ENCODE results near the gene ADAM33. TPM values are rescaled to one million over a fixed set of nuclear protein-coding genes. Genes with fewer than 3 reads are reported as not detected.

ADAM33 gene
- total RNA-seq, 1 experiment from 2014 or later = not detected

- Histone ChIP-seq H3K4me1 (ENCODE audit: control insufficient read depth in 1 of 2, insufficient read depth in 2 of 2, low read length in 2 of 2) (no peaks in the 10 kb centered on the region), H2AFZ (ENCODE audit: low read depth, low read length, poor library complexity, severe bottlenecking) (no peak overlapping the region), H3K27me3 (ENCODE audit: insufficient read depth, low read length) (no peaks in the 10 kb centered on the region), H3K9me3 (ENCODE audit: control insufficient read depth in 1 of 2, insufficient read depth in 1 of 2, low read depth in 1 of 2, low read length in 2 of 2) (no peaks in the 10 kb centered on the region), H4K20me1 (ENCODE audit: insufficient read depth) (no peaks in the 10 kb centered on the region), H3K9me2 (ENCODE audit: insufficient read depth) (no peaks in the 10 kb centered on the region), H3K4me2 (ENCODE audit: low read length) (no peak overlapping the region), H3K9ac (ENCODE audit: low read length) (no peak overlapping the region), H3K27ac (ENCODE audit: low read depth, low read length) (no peak overlapping the region), H3K36me3 (ENCODE audit: control insufficient read depth in 1 of 2, insufficient read depth in 2 of 2, low read length in 2 of 2) (no peaks in the 10 kb centered on the region), H3K79me2 (ENCODE audit: insufficient read depth, low read length) (no peaks in the 10 kb centered on the region), H3K4me3 (replicated peaks in 1 of 2; ENCODE audit: low read depth in 1 of 2, low read length in 2 of 2) (no peak overlapping the region)
- DNase-seq (ENCODE audit: low read depth, low spot score) (no peak), ATAC-seq (no peak)
- intact Hi-C loops (cut with micrococcal nuclease) = no loop called here
- ChIA-PET CTCF (no interaction called here), RAD21 (ENCODE audit: low non-redundant PET in 1 of 2, low total read pairs in 2 of 2, uncharacterized antibody in 2 of 2, unreplicated experiment in 2 of 2) (no interaction called here), POLR2A (no interaction called here)
- TF ChIP-seq RAD21 (IDR thresholded peaks at IDR 0.05; ENCODE audit: low read depth) = no peak
- TF ChIP-seq CEBPB (IDR thresholded peaks at IDR 0.05; ENCODE audit: low read depth) = no peak
- TF ChIP-seq TCF7L2 (IDR thresholded peaks at IDR 0.05; ENCODE audit: borderline replicate concordance, extremely low read depth, insufficient read depth, insufficient read length) = no peak
- TF ChIP-seq EZH2phosphoT487 (IDR thresholded peaks at IDR 0.05; ENCODE audit: borderline replicate concordance) = no peak
- no peak for TF ChIP-seq ELF1 (IDR thresholded peaks at IDR 0.05; ENCODE audit: borderline replicate concordance, low read depth)
- no peak for TF ChIP-seq FOSL1 (IDR thresholded peaks at IDR 0.05; ENCODE audit: low read depth)
- TF ChIP-seq POLR2AphosphoS5 (IDR thresholded peaks at IDR 0.05; ENCODE audit: low read depth, low read length) = no peak
- no peak for TF ChIP-seq EZH2 (IDR thresholded peaks at IDR 0.05)
- no peak for TF ChIP-seq REST (IDR thresholded peaks at IDR 0.05; ENCODE audit: low read depth)
- no TSS peak for BruUV-seq (replicated peaks)
Measured at GRCh38 chr20:3646067-3646440, 35.8 kb downstream of the ADAM33 start.

Data from HCT116 (cell line).